Measurements from ENCODE around the gene SEC62.

The SEC62 gene

DNA sequence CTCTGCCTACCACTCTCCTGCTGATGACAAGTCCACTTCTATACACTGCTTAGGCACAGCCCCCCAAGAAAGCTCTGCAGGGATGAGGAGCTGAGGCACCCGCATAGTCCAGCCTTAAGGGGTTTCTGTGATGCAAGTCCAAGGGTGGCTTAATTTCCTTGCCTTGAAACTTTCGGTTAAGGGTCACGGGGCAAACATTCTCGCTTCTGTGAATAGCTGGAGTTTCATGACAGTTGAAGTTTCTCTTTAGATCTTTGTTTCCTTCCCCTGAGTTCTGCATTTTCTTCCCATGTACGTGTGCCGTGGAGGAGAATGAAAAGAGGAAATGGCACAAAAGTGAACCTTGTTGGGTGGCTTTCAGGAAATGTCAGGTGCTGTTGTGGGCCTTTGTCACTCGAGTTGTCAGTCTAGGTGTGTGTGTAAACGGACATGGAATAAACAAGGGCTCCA, 78.2 kb downstream of the SEC62 start:
- in situ Hi-C loops (cut with HindIII; ENCODE audit: low pct_ligation_motif_present, low pct_unique_long_range_greater_than_20kb, low sequenced_read_pairs) = no loop called here

GRCh38 chr3:170046269-170047132, 79.9 kb downstream of the SEC62 start:
- in situ Hi-C loops (cut with HindIII; ENCODE audit: low pct_ligation_motif_present, low pct_unique_long_range_greater_than_20kb, low sequenced_read_pairs) = no loop called here
- no peak for DNase-seq

More for the DNA sequence above, 78.2 kb downstream of the SEC62 start:
- no peak for DNase-seq

DNA sequence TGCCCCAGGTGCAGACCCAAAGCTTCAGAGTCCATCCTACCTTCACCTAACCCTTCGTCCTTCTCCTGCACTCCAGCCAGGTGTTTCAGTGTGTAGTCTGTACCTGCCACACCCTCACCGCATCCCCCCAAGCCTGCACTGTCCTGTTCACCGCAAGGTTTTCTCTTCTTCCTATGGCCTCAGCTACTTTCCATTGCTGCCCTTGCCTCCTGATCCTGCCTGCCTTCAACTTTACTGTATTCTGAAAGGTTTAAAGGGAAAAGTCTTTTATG, 80.5 kb downstream of the SEC62 start:
- DNase-seq = no peak
- in situ Hi-C loops (cut with HindIII; ENCODE audit: low pct_ligation_motif_present, low pct_unique_long_range_greater_than_20kb, low sequenced_read_pairs) = no loop called here
